ENCODE data around the gene SLC9A2.

The SLC9A2 gene

DNA sequence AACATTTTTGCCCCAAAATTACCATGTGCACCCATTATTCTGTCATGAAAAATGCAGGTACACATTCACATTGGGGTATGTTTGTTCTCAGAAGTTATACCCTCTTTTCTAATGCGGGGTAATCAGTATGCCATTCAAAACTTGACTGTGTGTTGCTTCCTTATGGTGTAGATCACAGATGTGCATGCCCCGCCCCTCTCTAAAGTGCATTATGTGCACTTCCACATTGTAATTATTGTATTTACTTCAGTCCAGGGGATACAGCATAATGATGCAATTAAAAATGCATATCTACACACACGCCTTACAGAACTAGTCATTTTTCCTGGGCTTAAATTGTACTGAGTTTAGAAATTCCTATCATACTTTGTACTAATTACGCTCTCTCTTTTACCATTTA is 48.8 kb downstream of the SLC9A2 start:
- DNase-seq = no peak

DNA sequence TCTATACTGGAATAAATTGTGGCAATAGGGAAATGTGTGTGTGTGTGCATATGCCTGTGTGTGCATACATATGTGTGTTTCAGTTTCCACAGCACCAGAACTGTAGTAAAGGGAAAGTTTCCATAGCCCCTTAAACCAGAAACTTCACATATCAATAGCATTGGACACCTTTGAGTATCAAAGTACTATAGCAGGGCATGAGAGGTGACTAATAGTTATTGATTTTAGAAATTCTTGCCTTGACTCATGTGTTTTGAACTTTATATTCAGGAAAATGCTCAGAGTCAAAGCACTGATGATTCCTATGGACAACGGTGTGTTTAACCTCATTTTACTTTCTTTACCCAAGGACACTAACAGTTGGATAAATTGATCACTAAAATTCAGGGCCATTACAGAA is 50.0 kb downstream of the SLC9A2 start:
- no peak for DNase-seq
- intact Hi-C loops (cut with DNase I) = no loop called here

More for the DNA sequence above, 48.8 kb downstream of the SLC9A2 start:
- intact Hi-C loops (cut with DNase I) = no loop called here

DNA sequence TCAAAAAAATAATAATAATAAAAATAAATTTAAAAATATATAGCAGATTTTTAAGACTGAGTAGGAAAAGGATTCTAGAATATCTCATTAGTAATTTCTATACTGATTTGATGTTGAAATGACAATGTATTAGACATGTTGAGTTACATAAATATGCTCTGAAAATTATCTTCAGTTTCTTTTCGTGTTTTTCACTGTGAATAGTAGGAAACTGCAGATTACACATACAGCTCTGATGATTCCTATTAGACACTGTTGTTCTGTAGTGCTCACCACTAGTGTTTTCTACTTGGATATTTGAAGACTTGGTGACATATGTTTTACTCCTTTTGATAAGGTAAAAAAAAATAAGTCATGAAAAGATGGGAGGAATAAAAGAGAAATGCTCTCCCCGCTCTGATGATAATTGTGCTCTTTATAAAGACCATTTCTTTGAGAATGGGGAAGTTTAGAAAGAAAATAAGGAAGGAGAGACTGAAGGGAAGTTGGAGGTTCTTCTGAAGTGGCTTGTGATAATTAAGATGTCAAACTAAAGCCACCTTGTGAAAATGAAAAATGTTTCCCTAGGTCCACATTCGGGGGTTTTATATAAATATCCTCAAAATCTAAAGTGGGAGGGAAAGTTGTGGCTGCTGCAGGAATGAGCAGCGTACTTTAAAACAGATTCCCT is 52.9 kb downstream of the SLC9A2 start:
- no peak for DNase-seq
- intact Hi-C loops (cut with DNase I) = no loop called here

- no peak for DNase-seq
- intact Hi-C loops (cut with DNase I) = no loop called here
These were observed 55.0 kb downstream of the SLC9A2 start for GRCh38 chr2:102674370-102674769.

GRCh38 chr2:102674836-102675235 is 55.5 kb downstream of the SLC9A2 start:
- no peak for DNase-seq
- intact Hi-C loops (cut with DNase I) = no loop called here

DNA sequence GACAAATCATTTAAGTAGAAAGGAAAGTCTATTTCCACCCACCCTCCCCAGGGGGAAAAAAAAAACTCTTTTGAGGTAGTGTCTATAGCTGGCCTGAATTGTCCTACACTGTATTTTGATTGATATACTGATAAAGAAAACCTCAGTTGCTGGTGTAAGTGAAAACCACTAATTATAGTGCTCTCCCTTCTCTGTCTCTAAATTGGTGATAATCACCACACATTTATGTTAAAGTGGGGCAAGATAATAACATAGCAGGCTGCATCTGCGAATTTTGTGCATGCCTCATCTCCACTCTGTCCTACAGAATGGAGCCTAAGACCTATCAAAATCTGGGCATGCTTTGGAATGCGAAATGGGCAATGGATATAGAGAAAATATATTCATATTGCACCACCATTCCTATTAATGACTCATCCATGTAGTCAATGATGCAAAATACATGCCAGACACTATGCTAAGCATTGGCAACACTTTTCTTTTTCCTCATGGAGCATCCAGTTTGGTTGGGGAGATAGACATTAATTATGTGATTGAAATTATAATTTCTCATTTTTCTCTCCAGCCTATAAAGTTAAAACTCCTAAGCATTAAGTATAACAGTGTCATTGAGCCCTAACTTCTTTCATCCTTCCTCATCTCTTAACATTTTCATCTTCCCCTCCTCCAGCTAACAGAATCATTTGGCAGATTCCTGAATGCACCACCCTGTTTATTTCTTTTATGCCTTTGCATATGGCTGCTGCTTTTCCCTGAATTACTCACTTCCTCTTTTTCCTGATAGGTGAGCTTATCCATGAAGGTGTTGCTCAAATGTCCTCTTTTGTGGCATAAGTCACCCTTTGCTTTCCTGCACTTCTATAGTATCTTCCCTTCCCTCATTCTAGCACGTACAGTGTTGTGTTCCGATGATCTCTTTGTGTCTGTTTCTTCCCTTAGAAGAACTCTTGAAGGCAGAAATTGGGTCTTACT is 58.2 kb downstream of the SLC9A2 start:
- intact Hi-C loops (cut with DNase I) = no loop called here
- DNase-seq = no peak

DNA sequence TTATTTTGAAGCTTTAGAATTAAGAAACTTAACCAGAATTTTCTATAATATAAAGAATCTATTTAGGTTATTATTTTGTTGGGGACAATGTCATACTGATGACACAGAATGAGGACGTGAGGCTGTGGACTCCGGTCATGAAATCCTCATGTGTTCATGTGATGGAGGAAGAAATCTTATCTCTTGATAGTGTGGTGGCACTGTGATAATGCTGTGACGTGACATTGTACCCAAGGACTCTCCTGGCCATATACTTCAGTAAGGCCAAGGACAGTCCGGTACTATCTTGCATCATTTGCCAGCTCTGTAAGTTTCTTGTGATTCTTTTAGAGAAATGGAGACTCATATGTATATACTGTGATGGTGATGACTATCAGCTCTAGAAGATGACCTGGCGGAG is 59.1 kb downstream of the SLC9A2 start:
- DNase-seq = no peak

DNA sequence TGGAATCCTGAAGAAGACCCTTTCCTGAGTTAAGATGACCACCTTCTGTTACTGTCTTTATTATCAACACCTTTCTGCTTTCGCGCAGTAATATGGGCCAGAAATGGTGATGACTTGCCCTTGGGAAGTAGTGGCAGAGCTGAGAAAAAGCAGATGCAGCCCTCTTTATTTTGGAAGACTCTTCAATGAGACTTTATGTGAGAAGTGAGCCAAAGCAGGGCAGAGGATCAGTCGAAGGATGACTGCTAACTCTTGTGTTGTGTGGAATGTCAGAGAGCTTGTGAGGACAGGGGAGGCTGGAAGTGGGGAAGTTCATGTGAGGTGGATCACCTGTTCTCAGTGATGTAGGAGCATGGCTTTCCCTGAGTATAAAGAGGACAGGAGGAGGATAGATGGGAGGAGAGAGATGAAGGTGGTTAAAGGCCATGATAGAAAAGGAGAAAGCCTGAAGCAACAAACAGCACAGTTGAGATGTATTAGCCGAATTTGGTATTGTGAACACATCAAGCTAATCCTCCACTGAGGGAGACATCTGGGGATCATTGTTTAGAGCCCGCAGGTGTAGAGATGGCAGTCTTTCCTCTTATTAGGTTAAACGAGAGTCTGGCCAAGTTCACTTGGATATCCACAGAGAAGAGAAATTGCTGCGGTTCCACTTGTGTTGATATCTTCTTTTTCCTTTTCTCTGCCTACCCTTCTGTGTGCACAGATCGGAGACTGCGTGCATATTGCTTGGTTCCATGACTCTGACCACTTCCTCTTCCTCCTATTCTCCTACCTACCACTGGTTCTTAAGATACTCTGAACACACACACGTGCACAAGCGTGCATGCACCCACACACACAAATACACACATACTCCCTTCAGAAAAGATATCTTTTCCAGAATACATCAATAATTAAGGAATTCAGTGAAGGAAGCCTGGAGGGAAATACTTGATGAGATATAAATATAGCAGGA is 67.4 kb downstream of the SLC9A2 start:
- intact Hi-C loops (cut with DNase I) = no loop called here
- DNase-seq = no peak

More for the DNA sequence above, 59.1 kb downstream of the SLC9A2 start:
- intact Hi-C loops (cut with DNase I) = no loop called here

DNA sequence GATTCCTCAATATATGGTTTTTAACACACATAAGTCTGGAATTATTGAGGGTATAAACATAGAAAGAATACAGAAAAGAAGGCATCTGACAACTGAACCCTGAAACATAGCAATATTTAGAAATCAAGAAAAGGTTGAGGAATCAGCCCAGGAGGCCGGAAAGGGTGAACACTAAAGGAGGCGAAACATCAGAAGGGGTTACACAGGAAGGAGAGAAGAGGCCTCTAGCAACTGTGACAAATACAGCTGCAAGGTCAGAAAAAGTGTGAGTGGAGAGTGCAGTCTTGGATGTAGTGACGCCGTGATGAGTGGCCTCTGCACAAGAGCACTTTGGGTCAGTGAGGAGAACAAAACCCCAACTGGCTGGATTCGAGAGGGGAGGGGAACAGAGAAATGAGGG is 70.7 kb downstream of the SLC9A2 start:
- intact Hi-C loops (cut with DNase I) = no loop called here
- DNase-seq = no peak

DNA sequence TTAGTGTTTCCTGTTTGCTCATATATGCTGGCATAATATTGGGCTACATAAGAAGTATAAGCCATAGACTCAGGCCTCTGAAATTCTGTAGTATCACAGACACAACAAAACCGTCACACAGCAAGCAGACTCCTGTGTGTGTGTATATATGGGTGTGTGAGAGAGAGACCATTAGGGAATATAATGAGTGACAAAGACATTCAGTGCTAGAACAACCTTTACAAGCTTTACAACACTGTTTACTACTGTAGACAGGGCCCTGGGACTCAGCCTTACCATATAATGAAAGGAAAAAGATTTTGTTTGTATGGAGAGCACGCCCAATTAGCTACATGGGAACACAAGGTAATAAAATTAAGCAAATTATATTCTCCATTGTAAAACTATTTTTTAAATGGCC is 77.1 kb downstream of the SLC9A2 start:
- no peak for DNase-seq
- intact Hi-C loops (cut with DNase I) = no loop called here

DNA sequence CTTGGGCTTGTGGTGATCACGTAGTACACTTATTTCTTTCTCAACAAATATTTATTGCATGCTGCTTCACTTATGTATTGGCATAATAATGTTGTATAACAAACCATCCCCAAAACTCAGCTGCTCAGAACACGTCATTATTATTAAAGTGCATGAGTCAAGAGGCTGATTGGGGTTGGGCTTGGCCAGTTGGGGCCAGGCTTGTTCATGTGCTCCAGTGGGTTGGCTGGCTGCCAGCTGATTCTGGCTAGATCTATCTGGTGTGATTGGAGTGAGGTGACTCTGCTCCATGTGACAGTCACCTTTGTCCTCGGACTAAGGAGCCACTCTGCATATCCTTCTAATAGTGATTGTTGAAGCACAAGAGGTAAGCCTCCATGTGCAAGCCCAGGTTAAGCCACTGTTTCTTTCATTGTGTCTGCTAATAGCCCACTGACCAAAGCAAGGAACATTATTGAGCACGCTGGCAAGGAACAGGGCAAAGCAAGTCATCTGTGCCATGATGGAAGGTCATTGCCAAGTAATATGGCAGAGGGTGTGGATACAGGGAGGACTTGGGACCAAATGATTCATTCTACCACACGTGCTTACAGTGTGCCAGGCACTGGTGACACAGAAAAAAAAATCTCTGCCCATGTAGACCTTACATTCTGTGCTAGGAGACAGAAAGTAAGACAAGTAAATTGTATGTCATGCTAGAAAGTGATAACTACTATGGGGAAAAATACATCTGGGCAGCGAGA is 79.2 kb downstream of the SLC9A2 start:
- intact Hi-C loops (cut with DNase I) = no loop called here
- no peak for DNase-seq

- no peak for DNase-seq
- intact Hi-C loops (cut with DNase I) = no loop called here
These were observed 84.0 kb downstream of the SLC9A2 start for GRCh38 chr2:102703305-102703704.

DNA sequence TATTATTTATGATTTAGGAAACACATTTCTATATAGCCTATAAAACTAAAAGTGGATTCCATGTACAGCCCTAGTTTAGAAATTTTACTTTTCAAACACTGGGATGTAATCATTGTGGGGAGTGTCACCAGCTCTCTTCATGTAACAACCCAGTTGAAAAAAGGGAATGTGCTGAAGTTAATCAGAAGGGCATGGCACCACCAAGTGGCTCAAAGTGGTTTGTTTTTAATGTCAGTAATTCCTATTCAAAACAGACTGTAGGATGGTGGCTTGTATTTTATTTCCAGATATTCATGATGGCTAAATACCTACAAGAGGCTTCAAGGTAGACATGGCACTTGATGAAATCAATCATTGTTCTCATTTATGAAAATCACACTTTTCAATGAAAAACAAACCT is 84.4 kb downstream of the SLC9A2 start:
- DNase-seq = peak in 22 of 42 donors; percentile 13 to 61 (median 38)
- intact Hi-C loops (cut with DNase I) = no loop called here

- intact Hi-C loops (cut with DNase I) = no loop called here
- no peak for DNase-seq
These were observed 85.2 kb downstream of the SLC9A2 start for GRCh38 chr2:102704531-102704930.

GRCh38 chr2:102707796-102708695 is 88.7 kb downstream of the SLC9A2 start:
- intact Hi-C loops (cut with DNase I) = no loop called here
- no peak for DNase-seq

GRCh38 chr2:102708847-102709559 is 89.7 kb downstream of the SLC9A2 start:
- DNase-seq = no peak
- intact Hi-C loops (cut with DNase I) = no loop called here
